GM18507 (cell line): ENCODE data around the gene CTCF.

Experiments
- DNase-seq: peaks from one replicate; pipeline ENCODE4 v3.0.0; 2011; ENCODE audit warnings: low read depth; ENCODE audit not compliant: insufficient read length; ENCODE audit errors: extremely low spot score
- FAIRE-seq: peaks from 2 replicates; lab custom pipeline; 2011; peaks lifted over from hg19 to GRCh38; lab: Jason Lieb, UNC

CTCF gene

GRCh38 chr16:67660564-67661028, 98.3 kb downstream of the CTCF start, which contains the start of gene PARD6A:
Gene PARD6A (plus strand): TSS chr16:67660960. CDS start chr16:67661039, 79 bp downstream.
- FAIRE-seq (peak; percentile 98), DNase-seq (peak; percentile 99)

DNA sequence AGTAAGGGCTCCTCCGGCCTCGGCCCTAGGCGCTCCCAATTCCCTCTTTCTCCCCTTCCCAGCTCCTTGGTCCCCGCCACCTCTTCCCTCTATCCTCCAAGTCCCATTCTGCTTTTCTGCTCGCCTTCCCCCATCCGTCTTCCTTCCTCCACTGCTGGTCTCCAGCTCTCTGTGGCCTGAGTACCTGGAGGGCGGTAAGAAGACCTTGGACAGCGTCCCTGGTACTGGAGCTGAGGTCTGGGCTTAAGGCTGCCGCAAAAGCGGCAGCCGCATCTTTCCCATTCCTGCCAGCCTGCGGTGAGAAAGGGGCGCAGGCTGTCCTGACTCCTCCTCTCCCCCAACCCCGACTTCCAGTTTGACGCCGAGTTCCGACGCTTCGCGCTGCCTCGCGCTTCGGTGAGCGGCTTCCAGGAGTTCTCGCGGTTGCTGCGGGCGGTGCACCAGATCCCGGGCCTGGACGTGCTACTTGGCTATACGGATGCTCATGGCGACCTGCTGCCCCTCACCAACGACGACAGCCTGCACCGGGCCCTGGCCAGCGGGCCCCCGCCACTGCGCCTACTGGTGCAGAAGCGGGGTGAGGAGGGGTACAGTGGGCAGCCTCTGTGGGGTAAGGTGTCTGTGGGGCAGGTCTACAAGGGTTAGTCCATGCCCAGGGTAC, 98.9 kb downstream of the CTCF start:
- DNase-seq: no peak
- FAIRE-seq: no peak

GRCh38 chr16:67661886-67662652, 99.7 kb downstream of the CTCF start:
- no peak for DNase-seq
- no peak for FAIRE-seq

GRCh38 chr16:67662653-67663010, 100.3 kb downstream of the CTCF start:
- DNase-seq (no peak), FAIRE-seq (no peak)

- no peak for FAIRE-seq
- no peak for DNase-seq
Measured at GRCh38 chr16:67663151-67663876, 101.0 kb downstream of the CTCF start.

DNA sequence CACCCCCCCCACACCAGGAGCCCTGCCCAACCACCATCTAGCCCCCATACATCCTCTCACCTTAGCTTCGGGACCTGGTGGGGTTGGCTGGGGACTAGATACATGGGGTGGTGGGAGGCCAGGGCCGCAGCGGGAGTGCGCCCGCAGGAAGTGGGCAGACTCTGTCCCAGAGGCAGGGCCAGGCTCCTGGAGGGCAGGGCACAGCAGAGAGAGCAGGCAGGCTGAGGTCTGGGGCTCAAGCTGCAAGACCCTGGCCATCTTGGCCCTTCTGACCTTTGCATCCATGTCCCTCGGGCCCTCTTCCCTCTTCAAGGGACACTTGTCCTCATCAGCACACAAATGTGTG, 101.5 kb downstream of the CTCF start:
- DNase-seq (no peak), FAIRE-seq (no peak)

DNA sequence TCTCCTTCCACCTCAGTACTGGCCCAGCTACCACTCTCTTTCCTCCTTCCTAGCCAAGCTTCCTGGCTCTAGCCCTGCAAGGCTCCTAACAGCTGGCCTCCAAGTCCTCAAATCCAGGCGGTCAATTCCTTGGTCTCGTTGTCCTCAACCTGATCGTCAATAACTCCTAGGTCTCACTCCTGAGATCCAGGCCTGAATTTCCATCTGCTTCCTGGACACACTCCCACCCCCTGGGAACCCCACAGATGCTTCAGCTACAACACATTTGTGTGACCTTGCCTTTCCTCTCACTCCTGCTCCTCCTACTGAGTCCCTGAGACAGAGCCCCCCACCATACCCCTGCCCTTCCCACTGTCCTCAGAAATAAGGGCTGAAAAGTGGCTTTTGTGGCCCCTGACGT, 101.9 kb downstream of the CTCF start:
- FAIRE-seq: no peak

GRCh38 chr16:67664871-67665270, 102.5 kb downstream of the CTCF start:
- FAIRE-seq (no peak), DNase-seq (no peak)

More for the DNA sequence above, 101.9 kb downstream of the CTCF start:
- DNase-seq: no peak

- FAIRE-seq (no peak), DNase-seq (no peak)
Measured at GRCh38 chr16:67665598-67665997, 103.3 kb downstream of the CTCF start.

GRCh38 chr16:67666032-67666551, 103.8 kb downstream of the CTCF start:
- DNase-seq (no peak), FAIRE-seq (no peak)

DNA sequence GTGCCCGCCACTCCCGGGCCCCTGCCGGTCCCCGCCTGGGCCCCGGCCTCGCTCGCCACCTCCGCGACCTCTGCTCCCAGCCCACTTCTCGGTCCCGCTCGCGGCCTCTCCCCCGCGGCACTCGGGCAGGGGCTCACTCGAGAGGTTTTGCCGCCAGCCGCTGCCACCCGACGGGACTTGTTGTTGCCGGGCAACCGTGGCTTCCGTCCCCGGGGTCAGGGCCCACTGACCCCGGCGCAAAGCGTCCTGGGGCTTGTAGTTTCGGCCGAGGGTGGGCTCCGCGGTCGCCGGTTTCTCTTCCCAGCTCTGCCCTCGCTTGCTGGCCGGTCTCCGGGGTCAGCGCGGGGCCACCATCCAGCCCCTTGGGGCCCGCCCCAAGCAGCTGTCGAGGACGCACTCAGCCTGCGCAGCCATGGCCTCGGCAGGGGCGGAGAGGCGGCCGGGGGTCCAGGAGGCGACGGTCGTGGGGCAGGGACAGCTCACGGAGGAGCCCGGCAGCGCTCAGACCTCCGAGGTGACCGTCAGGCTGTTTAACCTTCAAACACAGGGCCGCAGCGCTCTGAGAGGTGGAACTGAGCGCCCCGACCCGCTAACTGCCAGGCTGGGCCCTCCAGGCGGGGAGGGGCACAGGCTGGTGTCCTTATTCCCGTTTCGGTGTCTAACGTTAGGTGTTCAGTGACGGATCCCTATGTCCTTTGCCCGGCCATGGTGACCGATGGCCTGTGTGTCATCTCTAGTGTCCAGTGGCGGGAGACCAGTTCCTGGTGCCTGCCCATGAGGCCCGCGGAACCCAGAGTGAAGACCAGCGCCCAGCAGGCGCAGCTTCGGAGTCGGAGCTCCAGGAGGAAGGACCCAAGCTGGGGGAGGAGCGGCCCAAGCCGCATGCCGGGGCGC, 104.5 kb downstream of the CTCF start, which contains the start of the genes C16orf86 and ENKD1:
Gene C16orf86 (plus strand): TSS at position 256 of the 894 bp plus-strand sequence. CDS start 157 bp downstream, at position 413.
Gene ENKD1 (minus strand): TSS at position 192 of the 894 bp plus-strand sequence. CDS start 308 bp downstream, outside the sequence.
- DNase-seq: peak; percentile 84
- peak; percentile 86 for FAIRE-seq

GRCh38 chr16:67667453-67667816, 105.1 kb downstream of the CTCF start:
- DNase-seq (no peak), FAIRE-seq (no peak)

- FAIRE-seq: peak; percentile 95
Measured at GRCh38 chr16:67667817-67668494, 105.6 kb downstream of the CTCF start.

GRCh38 chr16:67668495-67669157, 106.3 kb downstream of the CTCF start:
- FAIRE-seq: no peak
- DNase-seq: no peak

More at GRCh38 chr16:67667817-67668494, 105.6 kb downstream of the CTCF start:
- peak; percentile 81 for DNase-seq

GRCh38 chr16:67669499-67670101, 107.3 kb downstream of the CTCF start:
- DNase-seq (no peak), FAIRE-seq (no peak)

DNA sequence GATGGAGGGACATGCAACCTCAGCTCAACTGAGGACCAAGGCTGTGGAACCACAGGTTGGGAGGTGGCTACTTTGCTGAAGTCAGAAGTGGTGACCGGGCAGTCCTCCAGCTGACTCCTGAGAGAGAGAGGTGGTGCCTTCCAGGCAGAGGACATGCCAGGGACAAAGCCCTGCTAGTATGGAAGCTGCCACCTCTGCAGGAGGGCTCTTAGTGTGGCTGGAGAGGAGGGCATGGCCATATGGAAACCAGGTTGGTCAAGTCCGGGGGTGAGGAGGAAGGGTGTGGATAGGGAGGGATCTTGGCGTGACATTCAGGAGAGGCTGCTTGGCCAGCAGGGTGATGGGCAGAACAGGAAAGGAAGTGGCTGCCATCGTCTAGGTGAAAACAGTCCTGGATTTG, 110.0 kb downstream of the CTCF start:
- FAIRE-seq: no peak
- DNase-seq: no peak
